Neural cell (in vitro differentiated cells): Measurements from ENCODE around the gene TPCN1.

Experiments
- CTCF ChIP-seq: fragments of 450-650 bp; IDR thresholded peaks from 2 replicates; pipeline ENCODE4 v1.5.1; 2014; ENCODE audit warnings: antibody characterized with exemption, mild to moderate bottlenecking, moderate library complexity; ENCODE audit not compliant: poor library complexity, severe bottlenecking
- EP300 ChIP-seq: fragments of 450-650 bp; conservative IDR thresholded peaks from 2 replicates; pipeline ENCODE4 v1.6.1; 2014; ENCODE audit warnings: antibody characterized with exemption, mild to moderate bottlenecking, moderate library complexity; ENCODE audit not compliant: poor library complexity, severe bottlenecking
- EZH2 ChIP-seq: fragments of 200-600, 300-800 bp; shearing (Covaris generic), sonication (generic); IDR thresholded peaks from 2 replicates; pipeline ENCODE4 v1.6.1; 2014; ENCODE audit warnings: antibody characterized with exemption, low read length, borderline replicate concordance, mild to moderate bottlenecking; ENCODE audit not compliant: insufficient read depth, poor library complexity, severe bottlenecking
- MXI1 ChIP-seq: fragments of 450-650 bp; conservative IDR thresholded peaks from 2 replicates; pipeline ENCODE4 v1.6.1; 2014; ENCODE audit warnings: antibody characterized with exemption, mild to moderate bottlenecking; ENCODE audit not compliant: poor library complexity, severe bottlenecking
- REST ChIP-seq: IDR thresholded peaks from 2 replicates; pipeline ENCODE4 v1.6.1; 2012; ENCODE audit warnings: borderline replicate concordance
- SMC3 ChIP-seq: fragments of 450-650 bp; conservative IDR thresholded peaks from 2 replicates; pipeline ENCODE4 v1.6.1; 2014; ENCODE audit warnings: antibody characterized with exemption, mild to moderate bottlenecking, moderate library complexity; ENCODE audit not compliant: poor library complexity
- TAF1 ChIP-seq: IDR thresholded peaks from 2 replicates; pipeline ENCODE4 v1.6.1; 2012; ENCODE audit warnings: low read depth

GRCh38 chr12:113197518-113198077, 23.7 kb upstream of the TPCN1 start:
- TF ChIP-seq CTCF: no peak
- no peak for TF ChIP-seq SMC3
- no peak for TF ChIP-seq REST
- TF ChIP-seq EZH2: no peak
- no peak for TF ChIP-seq EP300
- no peak for TF ChIP-seq TAF1
- TF ChIP-seq MXI1: no peak
